RKO (cell line): ENCODE measurements around the gene GNB3.

Source experiments
- DNase-seq: peaks from one replicate; pipeline ENCODE4 v3.0.0-alpha.2; 2016; ENCODE audit warnings: low spot score

The GNB3 gene

DNA sequence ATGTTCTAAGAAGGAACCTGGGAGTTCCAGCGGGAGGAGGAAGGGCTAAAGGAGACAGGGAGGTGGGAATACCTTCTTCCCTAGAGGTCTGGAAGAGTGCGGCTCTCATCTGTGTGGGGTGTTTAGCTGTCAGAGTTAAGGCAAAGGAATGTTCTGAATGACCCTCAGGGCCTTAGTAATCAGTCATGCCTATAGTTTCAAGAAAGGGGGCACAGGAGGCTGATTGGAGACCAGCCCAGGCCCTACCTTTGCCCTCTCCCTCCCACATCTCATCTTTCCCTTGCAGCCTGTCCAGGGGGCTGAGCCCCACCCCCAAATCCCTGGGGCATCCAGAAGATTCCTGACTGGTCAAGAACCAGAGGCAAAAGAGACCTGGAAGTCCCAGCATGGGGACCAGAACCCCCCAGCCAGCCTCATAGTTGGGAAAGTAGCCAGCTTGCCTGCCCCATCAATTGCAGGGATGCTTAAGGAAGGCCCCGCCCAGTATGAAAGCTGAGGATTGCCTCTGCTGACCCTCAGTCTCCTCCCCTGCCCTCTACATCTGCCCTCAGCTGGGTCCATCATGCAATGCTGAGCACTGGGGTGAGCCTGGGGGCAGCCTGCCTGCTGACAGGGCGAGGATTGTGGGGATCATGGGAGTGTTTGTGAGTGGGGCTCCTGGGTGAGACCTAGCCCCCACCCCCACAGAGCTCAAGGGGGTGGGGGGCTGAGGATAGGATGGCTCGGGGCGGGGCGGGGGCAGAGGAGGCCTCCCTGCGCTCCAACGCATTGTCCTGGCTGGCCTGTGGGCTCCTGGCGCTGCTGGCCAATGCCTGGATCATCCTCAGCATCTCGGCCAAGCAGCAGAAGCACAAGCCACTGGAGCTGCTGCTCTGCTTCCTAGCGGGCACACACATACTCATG, 17.3 kb upstream of the GNB3 start:
- DNase-seq: no peak

GRCh38 chr12:6824085-6824775, 16.5 kb upstream of the GNB3 start:
- DNase-seq: no peak

DNA sequence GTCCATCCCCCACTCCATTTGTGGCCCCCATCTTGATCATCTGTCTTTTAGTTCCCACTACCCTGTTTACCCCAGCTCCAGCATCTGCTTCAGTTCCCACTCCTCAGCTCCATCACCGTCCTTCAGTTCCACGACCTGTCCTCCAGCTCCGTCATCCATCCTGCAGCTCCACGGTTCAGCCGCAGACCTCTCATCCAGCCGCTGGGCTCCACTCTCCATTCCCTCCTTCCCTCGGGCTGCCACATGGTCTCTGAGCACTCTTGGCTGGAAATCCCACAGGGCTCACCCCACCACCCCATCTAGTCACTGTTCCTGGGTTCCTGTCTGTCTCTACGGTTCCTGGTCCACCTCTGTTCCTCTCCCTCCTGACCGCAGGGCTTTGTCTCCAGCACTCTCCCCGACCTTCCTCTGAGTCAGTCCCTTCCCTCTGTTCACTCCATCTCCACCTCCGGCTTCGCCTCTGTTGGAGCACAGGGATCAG, 15.8 kb upstream of the GNB3 start:
- DNase-seq: no peak

DNA sequence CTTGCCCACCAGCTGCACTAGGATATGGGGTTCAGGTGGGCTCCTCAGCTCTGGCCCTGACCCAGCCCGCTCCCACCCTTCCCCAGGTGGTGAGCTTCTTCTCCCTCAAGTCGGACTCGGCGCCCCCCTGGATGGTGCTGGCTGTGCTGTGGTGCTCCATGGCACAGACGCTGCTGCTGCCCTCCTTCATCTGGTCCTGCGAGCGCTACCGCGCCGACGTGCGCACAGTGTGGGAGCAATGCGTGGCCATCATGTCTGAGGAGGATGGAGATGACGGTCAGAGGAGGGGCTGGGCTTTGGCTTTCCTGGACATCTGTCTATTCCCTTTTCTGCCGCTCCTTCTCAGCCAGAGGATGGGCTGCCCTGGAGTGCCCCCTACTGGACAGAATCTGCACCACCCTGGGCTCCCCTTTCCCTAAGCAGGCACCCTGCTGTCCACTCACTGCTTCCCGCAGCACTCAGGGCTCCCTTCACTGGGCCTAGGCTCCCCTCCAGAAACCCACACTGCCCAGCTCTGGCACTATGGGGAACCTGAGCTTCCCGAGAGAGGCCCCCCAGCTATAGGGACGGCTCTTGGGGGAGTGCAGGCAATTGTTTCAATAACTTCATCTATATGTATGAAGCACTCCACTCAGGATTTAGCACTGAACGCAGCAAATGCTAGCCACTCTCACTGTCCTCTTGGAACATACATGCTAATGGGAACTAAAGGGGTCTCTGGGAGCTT, 15.2 kb upstream of the GNB3 start:
- no peak for DNase-seq

DNA sequence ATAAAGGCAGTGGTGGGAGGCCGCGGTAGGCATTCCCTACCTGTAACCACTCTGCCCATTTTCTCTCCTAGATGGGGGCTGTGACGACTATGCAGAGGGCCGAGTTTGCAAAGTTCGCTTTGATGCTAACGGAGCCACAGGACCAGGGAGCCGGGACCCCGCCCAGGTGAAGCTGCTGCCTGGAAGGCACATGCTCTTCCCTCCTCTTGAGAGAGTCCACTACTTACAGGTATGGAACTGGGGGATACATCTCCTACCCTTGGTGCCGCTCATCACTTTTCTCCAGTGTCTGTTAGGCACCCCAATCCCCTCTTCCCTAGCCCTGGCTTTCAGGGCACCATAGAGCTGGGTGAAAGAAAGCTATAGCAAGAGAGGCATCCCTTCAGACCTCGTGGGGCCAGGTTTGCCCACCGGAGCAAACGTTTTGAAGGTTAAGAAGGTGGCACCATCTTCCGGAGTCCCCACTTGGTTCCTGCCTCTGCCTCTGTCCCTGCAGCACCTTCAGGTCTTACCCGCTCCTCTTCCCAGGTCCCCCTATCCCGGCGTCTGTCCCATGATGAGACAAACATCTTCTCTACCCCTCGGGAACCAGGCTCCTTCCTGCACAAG, 14.5 kb upstream of the GNB3 start:
- no peak for DNase-seq

DNA sequence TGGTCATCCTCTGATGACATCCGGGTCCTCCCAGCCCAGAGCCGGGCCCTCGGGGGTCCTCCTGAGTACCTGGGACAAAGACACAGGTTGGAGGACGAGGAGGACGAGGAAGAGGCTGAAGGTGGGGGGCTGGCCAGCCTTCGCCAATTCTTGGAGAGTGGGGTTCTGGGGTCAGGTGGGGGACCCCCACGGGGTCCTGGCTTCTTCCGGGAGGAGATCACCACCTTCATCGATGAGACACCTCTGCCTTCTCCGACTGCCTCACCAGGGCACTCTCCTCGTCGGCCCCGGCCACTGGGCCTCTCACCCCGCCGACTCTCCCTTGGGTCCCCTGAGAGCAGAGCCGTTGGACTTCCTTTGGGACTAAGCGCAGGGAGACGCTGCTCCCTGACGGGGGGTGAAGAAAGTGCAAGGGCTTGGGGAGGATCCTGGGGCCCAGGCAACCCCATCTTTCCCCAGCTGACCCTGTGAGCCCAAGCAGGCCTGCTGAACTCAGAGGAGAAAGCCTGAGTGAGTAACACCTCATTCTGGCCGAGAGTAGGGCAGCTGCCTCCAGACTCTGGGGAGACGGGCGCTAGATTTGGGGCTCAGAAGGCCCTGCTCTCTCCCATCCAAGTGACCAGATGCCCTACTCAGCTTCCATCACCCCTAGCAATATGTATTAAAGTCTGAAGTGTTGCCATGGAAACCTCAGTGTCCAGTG, 13.8 kb upstream of the GNB3 start:
- DNase-seq: no peak

- DNase-seq: peak; percentile 83
Observed at GRCh38 chr12:6827437-6827911, 13.3 kb upstream of the GNB3 start.

DNA sequence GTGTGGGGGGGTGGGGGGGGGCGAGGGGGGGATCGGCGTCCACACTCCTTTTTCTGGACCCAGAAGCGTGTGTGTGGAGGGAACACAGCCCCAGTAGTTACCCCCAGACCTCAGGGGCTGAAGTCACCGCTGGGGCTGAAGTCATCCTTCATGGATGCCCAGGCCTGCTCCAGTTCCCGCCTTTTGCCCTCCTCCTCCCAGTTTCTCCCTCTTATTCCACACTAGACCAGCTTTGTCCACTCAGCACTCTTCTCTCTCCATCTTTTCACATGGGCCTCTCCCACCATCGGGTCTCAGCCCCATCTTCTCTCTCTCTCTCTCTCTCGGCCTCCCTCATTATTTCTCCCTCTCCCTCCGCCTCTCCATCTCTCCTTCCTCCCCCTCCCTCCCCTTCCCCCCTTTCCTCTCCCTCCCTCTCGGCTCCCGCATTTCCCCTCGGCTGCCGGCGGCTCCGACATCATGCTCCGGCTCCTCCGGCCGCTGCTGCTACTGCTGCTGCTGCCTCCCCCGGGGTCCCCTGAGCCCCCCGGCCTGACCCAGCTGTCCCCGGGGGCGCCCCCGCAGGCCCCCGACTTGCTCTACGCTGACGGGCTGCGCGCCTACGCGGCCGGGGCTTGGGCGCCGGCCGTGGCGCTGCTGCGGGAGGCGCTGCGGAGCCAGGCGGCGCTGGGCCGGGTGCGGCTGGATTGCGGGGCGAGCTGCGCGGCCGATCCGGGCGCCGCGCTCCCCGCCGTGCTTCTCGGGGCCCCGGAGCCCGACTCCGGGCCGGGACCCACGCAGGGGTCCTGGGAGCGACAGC, 12.5 kb upstream of the GNB3 start, which contains the start of gene P3H3:
P3H3 (plus strand) TSS at position 426 of the 799 bp plus-strand sequence; CDS start at position 460, 34 bp downstream.
- DNase-seq: peak; percentile 68

GRCh38 chr12:6828781-6829535, 11.8 kb upstream of the GNB3 start:
- peak; percentile 73 for DNase-seq

DNA sequence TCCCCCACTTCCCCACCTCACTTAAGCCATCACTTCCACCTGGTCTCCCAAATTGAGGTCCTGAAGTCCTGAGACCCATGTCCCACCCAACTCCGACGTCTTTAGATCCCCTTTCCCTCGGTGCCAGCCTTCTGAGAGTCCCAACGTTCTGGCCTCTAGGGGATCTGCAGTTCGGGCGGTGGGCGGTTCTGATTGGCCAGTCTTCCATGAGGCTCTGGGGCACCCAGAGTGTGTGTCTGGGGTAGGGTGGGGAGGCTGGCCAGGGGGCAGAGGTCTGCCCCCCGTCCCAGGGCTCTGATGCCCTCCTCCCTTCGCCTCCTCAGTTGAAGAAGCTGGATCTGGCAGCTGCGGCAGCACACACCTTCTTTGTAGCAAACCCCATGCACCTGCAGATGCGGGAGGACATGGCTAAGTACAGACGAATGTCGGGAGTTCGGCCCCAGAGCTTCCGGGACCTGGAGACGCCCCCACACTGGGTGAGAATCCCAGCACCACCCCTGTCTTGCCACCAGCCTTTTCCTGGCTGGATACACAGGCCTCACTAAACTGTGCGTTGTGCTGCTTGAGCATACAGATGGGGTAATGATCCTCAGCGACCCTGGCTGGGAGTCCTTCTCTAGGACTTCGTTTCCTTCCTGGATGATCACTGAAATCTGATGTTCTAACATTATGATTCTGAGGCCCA, 11.0 kb upstream of the GNB3 start:
- DNase-seq: peak; percentile 30

GRCh38 chr12:6830286-6830890, 10.3 kb upstream of the GNB3 start:
- no peak for DNase-seq

- DNase-seq: no peak
Observed at GRCh38 chr12:6830999-6831398, 9.7 kb upstream of the GNB3 start.

DNA sequence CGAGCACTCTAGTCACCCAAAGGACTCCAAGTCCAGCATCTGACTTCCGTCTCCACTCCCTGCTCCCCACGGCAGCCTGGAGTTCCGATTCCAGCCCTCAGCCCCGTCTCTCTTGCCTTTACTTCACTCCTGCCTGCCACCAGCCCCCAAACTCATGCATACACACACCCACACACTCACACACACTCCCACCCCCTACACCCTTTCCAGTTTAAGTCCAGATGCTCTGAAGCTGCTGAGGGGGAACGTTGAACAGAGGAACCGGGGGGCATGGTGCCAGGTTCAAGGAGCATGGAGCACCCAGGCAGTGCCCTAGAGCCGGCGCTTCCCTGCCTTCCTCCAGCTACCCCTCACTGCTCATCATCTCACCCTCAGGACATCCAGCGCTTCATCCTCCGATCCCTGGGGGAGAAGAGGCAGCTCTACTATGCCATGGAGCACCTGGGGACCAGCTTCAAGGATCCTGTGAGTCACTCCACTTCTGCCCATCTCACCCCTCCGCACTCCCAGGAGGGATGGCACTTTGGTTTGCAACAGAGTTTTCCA, 9.2 kb upstream of the GNB3 start:
- no peak for DNase-seq

- no peak for DNase-seq
Observed at GRCh38 chr12:6832125-6832524, 8.6 kb upstream of the GNB3 start.

DNA sequence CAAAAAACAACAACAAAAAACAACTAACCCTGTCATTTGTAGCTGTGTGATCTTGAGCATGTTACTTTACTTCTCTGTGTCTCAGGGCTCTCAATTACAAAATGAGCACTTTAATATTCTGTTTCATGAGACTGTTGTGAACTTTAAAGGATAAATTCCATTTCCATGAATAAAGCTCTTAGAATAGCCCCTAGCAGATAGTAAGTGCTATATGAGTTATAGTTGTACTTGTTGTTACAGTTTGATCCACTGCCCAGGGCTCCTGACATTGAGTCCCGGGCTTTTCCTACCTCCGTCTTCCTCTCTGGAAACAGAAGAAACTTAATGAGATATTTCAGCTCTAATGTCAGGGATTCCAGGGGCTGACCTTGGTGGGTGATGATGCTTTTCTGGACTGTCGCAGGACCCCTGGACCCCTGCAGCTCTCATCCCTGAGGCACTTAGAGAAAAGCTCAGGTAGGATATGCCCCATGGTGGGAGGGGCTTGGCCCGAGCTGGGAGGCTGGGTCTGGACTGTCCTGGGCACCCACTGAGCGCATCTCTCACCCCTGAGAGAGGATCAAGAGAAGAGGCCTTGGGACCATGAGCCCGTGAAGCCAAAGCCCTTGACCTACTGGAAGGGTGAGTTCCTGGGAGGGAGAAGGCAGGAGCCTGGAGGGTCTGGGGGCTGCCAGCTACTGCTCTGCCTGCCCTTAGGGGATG, 7.4 kb upstream of the GNB3 start:
- no peak for DNase-seq

GRCh38 chr12:6834254-6834653, 6.5 kb upstream of the GNB3 start:
- no peak for DNase-seq

DNA sequence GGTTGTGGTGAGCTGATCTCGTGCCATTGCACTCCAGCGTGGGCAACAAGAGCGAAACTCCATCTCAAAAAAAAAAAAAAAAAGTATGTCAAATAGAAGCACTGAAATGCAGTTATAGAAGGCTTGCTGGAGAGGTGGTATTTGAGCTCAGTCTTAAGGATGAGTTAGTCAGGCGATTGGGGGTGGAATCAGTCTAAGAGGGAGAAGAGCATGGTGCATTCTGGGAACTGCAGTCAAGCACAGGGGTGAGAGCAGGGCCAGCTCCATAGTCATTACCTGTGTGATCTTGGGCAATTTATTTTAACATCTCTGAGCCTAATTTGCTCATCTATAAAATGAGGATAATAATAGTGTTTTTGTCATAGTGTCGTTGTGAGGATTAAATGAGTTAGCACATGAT, 5.9 kb upstream of the GNB3 start:
- DNase-seq: no peak

DNA sequence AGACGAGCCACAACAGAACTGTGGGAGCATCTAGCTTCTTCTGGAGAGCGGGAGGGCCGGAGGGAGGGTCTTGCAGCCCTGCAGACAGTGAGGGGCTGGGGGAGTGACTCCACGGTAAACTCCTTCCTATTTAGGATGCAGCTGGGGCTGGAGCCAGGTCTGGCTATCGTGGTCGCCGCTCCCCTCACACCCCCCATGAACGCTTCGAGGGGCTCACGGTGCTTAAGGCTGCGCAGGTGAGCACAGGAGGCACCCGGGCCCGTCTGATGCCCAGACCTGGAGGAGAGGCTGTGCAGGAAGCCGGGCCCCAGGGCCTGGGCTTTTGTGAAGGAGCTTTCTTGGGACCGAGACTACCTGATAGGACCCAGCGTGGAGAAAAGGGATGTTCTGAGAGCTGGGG, 3.9 kb upstream of the GNB3 start:
- no peak for DNase-seq
